Measurements from ENCODE around the gene APCDD1L.

DNA sequence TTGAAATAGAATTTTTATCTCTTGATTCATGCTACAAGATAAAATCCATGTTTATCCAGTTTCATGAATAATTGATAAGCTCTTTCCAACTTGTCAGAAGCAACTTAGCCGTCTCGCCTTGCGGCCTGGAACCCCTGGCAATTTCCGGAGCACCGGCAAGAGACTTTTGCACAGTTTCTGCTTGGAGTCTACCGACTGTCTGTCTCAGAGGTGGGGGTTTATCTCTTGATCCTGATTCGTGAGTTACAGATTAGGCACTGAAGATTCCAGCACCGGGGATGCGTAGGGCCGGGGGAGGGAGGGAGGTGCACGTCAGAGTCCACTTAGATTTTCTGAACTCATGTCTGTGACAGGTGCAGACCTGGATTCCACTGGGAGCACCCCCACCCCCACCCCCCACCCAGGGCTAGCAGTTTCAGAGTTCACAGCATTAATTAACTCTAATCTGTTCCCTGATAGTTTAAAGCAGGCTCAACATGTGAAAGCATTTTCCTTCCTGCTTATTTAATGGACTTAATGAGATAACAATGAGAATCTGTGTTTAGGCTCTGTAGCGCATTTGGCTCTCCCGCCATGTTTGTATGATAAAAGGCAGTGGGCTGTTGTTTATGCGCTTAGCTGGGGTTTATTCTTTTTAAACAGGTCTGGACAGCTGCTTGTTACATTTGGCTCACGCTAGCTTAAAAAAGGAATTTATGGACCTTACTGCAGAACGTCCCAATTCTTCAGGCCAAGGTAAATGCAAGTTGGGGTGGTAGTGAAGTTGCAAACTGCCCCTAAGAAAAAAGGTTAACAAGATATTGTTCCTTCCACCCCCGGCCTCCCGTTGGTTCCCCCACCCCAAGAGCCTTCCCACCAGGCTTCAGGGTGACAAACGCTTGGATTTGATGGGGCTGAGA lies 8.1 kb upstream of the APCDD1L start:
- no peak for TF ChIP-seq POLR2A (IDR thresholded peaks at IDR 0.05)
- no peak for TF ChIP-seq CTCF (IDR thresholded peaks at IDR 0.05)
- no peak for TF ChIP-seq EP300 (IDR thresholded peaks at IDR 0.05)

Data from suprapubic skin (tissue), 3 donors.